HG03139 (cell line): Measurements from ENCODE around the gene EIF4G1.

Source experiments
- ATAC-seq: cut with Tn5 transposase; IDR thresholded peaks from one replicate; pipeline ENCODE4 v1.9.1; 2021; ENCODE audit not compliant: unreplicated experiment

Gene EIF4G1

DNA sequence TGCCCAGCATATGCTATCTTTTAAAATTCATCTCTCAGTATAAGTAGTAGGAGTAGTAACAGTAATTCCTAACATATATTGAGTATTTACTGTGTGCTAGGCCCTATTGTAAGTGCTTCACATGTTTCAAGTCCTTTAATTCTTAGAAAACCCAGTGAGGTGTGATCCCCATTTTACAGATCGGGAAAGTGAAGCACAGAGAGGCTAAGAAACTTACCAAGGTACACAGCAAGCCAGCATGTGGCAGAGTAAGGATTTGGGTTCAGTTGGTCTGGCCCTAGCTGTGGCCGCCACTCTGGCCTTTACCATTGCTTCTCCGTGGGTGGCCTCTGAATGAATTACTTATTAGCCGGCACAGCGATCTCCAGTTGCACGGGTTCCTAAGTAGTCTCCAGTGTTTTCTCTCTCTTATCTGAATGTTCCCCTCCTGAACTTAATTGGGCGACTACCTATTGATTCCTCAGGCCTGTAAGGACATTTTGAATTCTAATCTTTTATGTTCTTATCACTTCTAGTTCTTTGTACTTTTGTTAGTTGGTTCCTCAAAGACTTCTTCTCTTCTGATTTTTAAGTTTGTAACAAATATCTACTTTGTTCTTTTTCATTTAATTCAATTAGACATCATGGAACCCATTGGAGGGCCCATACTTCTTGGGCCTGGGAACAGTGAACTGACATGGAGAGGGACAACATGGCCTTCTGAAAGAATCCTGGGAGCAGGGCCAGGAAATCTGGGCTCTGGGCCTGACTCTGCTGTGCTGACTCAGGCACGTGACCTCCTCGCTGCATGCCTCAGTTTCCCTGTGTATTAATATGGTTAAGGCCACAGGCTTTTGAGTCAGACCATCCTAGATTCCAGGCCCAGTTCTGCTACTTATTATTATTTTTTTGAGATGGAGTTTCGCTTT lies 35.4 kb downstream of the EIF4G1 start:
- no peak for ATAC-seq

DNA sequence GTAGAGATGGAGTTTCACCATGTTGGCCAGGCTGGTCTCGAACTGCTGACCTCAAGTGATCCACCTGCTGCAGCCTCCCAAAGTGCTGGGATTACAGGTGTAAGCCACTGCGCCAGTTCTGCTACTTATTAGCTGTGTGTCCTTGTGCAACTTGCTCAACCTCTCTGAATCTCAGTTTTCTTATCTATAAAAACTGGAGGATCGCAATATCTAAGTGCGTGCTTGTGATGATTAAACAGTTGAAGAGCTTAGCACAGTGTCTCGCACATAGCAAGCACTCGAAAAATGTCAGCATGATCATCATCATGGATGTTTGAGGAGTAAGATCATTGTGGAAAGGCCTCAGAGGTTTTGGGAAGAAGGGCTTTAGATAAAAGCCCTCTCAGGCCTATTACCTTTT lies 36.2 kb downstream of the EIF4G1 start:
- no peak for ATAC-seq

DNA sequence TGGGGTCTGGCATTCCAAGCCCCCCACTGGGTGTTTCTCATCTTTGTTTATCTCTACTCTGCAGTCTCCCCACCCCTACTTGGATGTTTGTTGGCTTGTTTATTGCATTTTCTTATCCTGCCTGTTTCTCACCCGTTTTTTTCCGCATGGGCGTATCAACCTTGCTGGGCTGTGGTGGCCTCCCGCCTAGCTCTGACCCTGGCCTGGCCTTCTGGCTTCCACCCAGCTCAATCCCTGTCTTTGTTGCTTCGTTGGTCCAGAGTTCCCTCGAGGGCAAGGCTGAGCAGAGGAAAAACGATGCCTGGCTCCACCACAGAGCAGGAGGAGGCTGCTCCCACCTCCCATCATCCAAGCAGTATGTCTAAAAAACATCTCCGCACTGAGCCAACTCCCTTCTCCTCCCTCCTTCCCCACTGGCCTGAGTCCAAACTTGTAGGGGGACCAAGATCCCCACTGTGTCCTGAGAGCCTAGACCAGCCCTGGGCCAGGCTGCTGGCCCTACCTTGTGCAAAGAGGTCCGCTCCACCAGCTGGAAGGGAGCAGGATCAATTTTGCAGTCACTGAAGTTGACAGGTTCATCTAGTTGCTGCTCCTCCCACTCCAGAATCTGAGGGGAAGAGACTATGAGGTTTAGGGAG lies 37.2 kb downstream of the EIF4G1 start:
- no peak for ATAC-seq

DNA sequence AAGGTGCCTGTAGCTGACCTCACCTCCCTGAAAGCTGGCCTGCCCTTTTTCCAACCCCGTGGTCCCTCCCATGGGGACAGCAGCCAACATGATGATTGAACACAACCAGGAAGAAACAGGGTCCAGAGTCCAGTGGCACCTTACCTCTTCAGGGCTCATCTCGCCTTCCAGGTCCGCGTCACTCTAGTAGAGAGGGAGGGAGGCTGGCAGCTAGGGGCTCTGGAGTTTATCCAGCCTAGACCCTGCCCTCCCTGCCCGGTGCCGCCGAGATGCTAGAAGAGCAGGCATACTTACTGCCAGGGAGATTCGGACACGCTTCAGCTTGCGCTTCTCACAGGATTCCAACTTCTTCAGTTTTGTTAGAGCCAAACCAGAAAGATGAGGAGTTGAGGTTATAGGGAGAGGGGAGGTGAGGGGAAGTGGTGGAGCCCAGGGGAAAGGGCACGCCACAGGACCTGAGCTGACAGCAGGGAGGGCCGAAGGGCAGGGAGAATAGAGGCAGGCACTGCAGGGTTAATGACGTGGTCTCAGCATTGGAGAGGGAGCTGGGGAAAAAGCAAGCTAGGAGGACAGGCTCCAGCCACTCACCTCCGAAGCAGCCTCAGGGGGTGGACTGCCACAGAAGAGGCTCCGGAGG lies 37.9 kb downstream of the EIF4G1 start:
- no peak for ATAC-seq

DNA sequence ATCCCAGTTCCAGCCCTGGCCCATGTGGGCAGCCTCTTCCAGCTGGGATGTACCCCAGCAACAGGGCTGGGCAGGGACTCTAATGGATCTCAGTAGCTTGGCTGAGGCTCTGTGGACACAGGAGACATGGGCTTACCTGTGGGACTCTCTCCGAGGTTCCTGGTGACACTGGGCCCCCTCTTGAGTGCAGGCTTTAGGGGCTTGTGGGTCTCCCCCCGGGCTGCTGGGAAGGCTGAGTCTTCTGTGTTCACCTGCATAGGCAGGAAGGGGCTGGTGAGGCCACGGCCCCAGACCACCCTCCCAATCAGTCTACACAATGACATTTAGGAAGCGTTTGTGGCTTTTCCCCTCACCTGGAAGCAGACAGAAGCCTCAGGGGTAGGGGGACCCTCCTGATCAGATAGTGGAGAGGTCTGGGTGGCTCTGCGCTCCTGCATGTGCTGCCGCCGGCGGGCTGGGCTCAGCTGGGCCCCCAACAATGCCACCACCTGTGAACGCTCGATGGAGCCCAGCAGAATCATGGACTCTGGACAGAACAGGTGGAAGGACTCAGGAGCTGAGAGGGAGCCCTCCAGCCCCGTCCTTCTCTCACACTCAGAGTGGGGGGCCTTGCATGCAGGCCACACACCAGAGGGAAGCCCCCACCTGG lies 38.6 kb downstream of the EIF4G1 start:
- no peak for ATAC-seq

DNA sequence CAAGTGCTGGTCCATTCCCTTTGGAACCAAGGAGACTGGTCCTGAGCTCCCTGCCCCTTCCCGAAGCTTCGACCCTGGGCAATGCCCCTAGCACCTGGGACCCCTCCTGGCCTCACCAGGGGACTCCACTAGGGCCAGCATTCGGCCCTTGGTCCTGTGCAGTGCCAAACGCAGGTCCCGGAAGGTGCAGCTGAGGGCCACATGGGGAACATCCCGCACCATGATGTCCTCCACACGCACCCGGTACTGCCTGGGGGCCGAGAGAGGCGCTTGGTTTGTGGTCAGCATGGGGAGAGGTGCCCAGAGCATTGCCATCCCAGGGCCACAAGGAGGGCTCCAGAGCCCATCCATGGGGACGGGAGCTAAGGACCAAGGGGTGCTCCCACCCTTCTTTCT lies 39.1 kb downstream of the EIF4G1 start:
- ATAC-seq, result no peak

DNA sequence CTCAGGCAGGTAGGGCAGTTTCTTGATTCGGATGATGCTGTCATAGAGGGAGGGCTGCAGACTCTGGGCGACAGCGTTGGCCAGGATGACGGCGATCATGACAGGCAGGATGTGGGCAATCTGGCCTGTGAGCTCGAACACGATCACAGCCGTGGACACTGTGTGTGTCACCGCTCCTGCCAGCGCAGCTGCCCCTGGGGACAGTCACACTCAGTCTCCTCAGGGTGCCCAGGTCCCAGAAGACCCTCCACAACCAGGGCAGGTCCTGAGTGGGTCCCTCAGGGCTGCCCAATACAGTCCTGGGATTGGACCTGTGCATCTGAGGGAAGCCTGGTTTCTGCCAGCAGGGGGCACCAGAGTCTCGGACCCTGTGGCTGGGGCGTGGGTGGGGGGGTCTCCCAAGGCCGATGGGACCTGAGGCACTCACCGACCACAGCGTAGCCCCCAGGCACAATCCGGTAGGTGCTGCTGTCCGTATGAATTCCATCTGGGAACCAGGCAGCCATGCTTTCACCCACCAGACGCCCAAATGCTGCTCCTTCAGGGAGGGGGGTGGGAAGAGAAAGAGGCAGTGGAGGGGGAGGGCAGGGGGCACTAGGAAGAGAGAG lies 39.8 kb downstream of the EIF4G1 start:
- ATAC-seq, result no peak

DNA sequence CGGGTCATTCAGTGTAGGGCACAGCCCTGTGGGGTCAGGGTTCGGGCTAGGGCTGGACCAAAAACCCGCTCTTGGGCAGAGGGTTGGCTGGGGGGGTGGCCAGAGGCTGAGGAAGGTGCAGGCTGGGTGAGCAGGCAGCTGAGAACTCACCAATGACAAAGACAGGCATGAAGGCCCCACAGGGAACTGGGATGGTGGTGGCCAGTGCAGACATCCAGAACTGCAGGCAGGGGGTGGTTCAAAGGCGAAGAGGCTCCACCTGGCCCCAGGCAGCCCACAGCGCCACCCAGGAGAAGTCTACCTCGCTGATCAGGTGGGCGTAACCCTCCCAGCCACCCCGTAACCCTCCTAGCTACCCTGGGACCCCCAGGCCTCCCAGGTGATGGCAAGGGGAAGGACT lies 40.3 kb downstream of the EIF4G1 start:
- ATAC-seq, result no peak

DNA sequence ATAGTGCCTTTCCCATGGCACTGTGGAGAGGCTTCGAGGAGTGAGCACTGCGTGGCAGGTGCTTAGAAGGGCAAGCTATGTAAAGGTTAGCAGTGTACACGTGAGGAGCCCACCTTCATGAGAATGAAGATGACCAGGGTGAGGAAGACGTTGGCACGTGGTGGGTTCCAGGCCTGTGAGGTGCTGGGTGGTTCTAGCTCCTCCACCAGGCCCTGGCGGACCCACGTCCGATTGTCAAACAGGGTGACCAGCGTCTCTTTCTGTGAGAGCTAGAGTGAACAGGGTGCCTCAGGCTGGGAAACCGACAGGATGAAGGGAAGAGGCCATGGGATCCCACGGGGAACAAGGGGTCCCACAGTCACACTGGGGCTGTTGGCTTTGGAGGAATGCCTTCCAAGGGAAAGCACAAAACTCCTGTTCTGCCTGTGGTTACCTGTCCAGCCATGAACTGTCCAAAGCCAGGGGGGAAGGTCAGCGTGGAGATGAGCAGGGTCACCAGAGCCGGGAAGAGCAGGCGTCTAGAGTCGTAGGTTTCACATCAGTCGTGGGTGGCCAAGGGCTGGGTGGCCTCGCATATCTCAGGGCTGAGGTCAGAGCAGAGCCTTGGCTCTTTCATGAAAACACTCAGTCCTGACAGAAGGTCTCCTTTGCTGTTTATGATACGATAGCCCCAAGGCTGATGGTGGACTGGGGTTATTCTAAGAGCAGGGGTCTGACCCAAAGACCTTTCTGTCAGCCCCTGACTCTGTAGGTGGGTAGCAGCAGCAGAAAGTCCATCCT lies 41.0 kb downstream of the EIF4G1 start:
- ATAC-seq, result no peak

DNA sequence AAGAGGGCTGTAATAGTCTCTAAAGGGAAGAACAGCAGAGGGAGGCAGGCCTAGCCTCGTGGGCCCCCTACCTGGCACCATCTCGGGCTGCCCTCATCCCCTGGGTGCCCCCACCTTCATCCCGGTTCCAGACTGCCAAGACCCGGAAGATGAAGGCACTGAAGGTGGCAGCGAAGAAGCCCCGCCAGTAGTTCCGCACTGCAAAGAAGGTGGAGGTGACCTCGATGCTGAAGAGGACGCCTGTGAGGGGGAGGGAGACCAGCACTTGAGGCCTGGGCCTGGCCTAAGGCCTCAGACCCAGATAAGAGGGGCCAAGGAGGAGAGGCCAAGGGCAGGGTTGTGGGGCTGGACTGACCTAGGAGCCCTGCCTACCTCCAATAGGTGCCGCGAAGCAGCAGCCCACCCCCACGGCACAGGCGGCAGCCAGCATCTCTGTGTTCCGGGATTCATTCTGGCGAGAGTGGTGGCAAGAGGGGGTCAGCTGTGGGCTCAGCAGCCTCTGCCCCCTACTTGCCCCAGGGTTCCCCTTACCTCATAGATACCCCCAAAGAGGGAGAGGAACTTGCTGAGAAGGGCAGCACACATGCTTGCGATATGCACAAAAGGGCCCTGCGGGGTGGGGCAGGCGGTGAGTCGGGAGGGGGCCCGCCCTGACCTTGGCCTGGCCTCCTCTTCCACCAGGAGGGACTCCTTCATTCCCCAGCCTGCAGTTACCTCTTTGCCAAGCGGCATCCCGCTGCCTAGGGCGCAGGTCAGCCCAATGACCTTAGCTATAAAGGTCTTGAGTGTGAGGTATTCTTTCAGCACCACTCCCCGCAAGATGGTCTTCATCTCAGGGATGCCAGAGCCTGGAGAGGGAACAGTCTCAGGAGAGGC lies 43.1 kb downstream of the EIF4G1 start:
- no peak for ATAC-seq

DNA sequence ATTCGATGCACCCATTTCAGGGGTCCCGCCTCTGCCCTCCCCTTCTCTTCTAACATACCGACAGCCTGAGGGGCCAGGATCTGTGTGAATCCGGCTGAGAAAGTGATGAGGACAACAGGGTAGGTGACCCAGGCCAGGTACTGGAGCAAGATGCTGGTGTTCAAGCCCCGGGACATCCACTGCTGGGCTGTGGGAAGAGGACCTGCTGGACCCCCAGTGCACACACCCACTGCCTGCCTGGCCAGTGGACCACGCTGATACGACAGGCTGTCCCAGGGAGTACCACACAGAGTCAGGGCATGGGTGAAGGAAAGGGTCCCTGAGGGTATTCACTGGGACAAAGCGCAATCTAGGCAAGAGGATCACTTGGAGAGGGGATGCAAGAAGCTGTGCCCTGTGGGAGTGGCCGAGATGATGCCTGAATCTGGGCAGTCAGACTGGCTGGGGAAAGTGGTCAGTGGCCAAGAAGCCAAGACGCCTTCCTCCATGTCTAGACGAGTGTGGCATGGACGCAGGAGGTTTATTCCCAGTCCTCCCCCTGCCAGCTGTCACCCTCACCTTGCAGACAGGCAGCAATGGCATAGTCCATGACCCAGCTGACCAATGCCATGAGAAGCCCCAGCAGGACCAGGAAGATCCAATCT lies 43.8 kb downstream of the EIF4G1 start:
- ATAC-seq, result no peak

DNA sequence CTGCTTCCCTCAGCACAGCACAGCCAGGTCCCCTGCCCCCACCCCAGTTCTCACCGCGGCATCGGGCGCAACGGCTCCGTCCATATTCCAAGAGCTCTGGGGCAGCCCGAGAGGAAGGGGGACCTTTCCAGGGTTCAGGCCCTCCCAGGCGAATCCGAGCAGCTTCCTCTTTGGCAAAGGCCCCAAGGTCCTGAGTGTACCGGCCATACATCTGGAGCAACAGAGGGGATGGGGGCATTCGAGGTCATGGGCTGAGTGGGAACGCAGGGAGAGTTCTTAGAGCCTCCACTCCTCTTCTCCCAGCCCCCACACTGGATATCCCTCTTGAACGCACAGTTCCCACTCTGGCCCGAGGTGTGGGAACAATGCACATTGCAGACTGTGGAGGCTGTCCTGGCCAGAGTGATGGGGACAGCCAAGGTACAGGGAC lies 44.5 kb downstream of the EIF4G1 start:
- no peak for ATAC-seq

DNA sequence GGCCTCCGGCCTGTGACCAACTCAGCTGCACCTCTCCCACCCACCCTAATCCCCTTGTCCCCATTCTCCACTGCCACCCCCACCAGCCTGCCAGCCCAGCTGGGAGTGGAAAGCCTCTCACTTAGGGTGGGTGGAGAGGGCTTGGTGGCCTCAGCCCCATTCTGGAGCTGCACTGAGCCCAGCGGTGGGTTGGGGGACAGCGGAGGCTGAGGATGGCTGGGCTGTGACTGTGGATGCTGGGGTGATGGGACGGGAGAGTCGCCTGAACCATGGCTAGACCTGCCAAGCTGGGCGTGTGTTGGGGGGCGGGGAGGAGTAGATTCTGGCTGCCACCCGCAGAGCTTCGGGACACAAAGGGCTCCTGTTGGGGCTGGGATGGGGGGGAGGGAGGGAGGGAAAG lies 45.2 kb downstream of the EIF4G1 start:
- no peak for ATAC-seq

DNA sequence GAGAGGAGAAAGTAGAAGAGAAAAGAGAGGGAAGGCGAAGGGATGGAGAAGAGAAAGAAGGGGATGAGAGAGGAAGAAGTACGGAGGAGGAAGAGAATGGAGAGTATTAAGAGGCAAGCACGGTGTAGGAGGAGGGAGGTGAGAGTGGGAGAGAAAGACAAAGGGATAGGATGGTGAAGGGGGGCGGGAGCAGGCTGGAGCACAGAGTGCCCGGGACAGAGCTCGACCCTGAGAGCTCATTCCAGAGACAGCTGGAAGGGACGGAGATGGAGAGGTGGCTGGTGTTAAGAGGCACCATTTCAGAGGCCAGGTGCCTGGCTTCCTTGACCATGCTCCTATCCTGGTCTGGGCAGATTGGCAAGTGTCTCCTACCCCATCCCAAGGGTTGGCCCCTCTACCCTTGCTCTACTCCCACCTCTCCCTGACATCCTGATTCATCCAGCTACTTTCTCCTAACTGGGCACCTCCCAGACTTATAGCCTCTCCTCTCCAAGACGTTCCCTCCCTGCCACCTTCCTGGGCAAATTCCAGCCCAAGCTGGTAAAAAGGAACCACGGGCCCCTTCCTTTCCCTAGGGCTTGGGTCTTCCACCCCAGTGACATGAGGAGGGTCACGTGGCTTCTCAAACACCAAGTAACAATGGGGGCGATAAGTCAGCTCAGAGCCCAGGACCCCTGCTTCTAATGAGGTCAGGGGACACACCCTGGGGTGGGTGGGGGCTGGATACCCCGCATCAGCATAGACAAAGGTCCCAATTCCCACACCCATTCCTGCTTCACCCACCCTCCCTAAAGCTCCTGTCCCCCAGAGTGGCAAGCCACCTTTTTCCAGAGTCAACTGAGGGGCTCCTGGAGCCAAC lies 45.9 kb downstream of the EIF4G1 start:
- no peak for ATAC-seq

DNA sequence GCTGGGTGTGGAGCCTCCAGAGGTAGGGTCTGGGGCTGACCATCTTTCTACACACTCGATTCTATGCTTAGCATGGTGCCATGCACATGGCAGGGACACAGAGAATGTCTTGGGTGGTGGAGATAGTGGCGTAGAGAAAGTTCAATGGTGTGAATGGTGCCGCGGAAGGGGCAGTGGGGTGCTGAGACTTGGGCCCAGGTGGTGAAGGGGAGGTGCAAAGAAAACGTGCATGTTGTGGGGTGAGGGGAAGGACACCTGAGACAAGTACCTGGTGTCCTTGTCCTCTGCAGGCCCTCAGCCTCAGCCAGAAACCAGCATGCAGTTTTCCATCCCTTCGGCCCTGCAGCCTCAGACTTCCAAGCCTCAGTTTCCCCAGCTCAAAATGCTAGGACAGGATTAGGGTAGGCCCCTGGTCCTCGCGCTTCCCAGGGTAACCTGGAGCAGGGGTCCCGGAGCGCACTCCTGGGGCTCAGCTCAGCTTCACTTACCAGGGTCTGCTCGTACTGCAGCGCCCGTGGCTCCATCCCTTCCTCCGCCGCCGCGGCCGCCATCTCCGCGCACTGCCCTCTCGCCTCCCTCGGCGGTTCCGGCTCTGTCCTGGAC lies 46.6 kb downstream of the EIF4G1 start:
- no peak for ATAC-seq

DNA sequence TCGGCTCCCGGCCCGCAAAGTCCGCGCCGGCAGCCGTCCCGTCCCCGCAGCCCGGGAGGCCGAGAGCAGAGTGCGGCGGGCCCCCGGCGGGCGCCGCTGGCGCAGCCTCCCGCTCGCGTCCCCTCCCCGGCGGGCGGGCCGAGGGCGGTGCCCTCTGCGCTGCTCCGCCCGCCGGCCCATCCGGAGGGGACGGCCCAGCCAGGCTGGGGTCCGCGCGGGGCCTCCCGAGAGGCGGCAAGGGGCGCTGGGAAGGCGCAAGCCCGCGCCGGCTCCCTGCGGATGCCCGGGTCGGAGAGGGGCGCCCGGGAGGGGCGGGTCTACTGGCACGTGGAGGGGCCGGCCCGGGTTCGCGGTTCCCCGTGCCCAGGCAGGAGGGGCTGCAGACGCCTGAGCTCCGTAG lies 47.1 kb downstream of the EIF4G1 start, which contains the start of the genes CLCN2 and POLR2H:
TSS of gene CLCN2 (minus strand) at position 74 of the 400 bp plus-strand sequence. CDS start 126 bp downstream, outside the sequence.
TSS of gene POLR2H (plus strand) at position 179 of the 400 bp plus-strand sequence. CDS start 1,783 bp downstream, outside the sequence.
- peak; percentile 35 for ATAC-seq
